Pancreas (tissue), 10 donors: ENCODE measurements around the gene ADGRE3. TPM values are rescaled to one million over a fixed set of nuclear protein-coding genes. Genes with fewer than 3 reads are reported as not detected.

Source experiments
- ATAC-seq, 4 donors: fragments of 200-7000 bp; cut with Tn5 transposase; one replicate each; pipeline versions ENCODE4 v1.8.0 to v1.9.1; 2020; ENCODE audit warnings: mild to moderate bottlenecking in 4 of 4, moderate library complexity in 4 of 4
- DNase-seq, 6 donors: peaks; one replicate each; pipeline ENCODE4 v3.0.0-alpha.2; 2020
- FAIRE-seq: peaks from 2 replicates; lab custom pipeline; 2012; peaks lifted over from hg19 to GRCh38; lab: Jason Lieb, UNC
- H3K27ac ChIP-seq, 4 donors: fragments of 200-600 bp; sonication (generic); 1 replicate in 3 of 4; 2 replicates in 1 of 4; pipeline versions ENCODE4 v1.5.0 to v1.8.0; 2020
- H3K27me3 ChIP-seq, 4 donors: fragments of 200-600 bp; one replicate each; pipeline ENCODE4 v1.8.0; 2021
- H3K36me3 ChIP-seq, 3 donors: fragments of 200-600 bp; sonication (generic) in 1 of 3; one replicate each; pipeline versions ENCODE4 v1.5.0 to v1.8.0; 2020 to 2021
- H3K4me1 ChIP-seq, 3 donors: fragments of 200-600 bp; one replicate each; pipeline ENCODE4 v1.8.0; 2021
- H3K4me3 ChIP-seq, 4 donors: fragments of 200-600 bp; sonication (generic) in 2 of 4; one replicate each; pipeline versions ENCODE4 v1.5.0 to v1.8.0; 2020 to 2021
- H3K9me3 ChIP-seq, 4 donors: fragments of 200-600 bp; one replicate each; pipeline ENCODE4 v1.8.0; 2021
- CTCF ChIP-seq, 4 donors: fragments of 200-600 bp; sonication (generic) in 3 of 4; IDR thresholded peaks; one replicate each; pipeline versions ENCODE4 v1.5.0 to v1.8.0; 2021; ENCODE audit warnings: antibody characterized with exemption in 4 of 4
- WGBS, 2 donors: extraction: QIAGEN DNeasy Blood & Tissue Kit; methylation state at CpG; one replicate each; pipeline ENCODE4 v1.1.7; 2013; 5-methylcytosine and 5-hydroxymethylcytosine counted together
- intact Hi-C, 3 donors: fragments of 100-400 bp; cut with DNase I; formaldehyde crosslinking; loops; one replicate each; pipeline versions ENCODE4 v1.11.1 to v1.14.2; 2022
- polyA plus RNA-seq, 2 donors: library from polyadenylated mRNA; stranded (reverse); fragments of 200-250 nt; gene quantifications; one replicate each; pipeline ENCODE4 v1.2.3, GENCODE V29; 2013
- total RNA-seq, 6 donors: library from RNA; stranded (reverse); fragmentation: NEBNext Ultra II Directional in 4 of 6; extraction: Animal tissue kit (Norgen Biotek cat#: 25700) in 4 of 6; gene quantifications; one replicate each; pipeline versions ENCODE4 v1.2.1 to v1.2.4, GENCODE V29; 2021 to 2023
- donor health status: healthy with polysubstance abuse.
- donor health status: DM: no; HTN: no; CAD: no; lungs with moderate emphysema.
- donor health status: DM: no; HTN: no; CAD: no.
- donor health status: control.
- donor health status: control.
- donor health status: Bipolar disorder and iron deficiency.
- donor health status: DM: yes; HTN: yes; CAD: no.
- donor health status: DM: no; HTN: no; CAD: no.
- donor health status: DM: no; HTN: no; CAD: no.
- donor health status: DM: yes; HTN: yes; CAD: no.

Gene ADGRE3
- total and polyA plus RNA-seq, 8 donors = 0.41 to 0.83 TPM; not detected in 6

- H3K27me3 ChIP-seq = no peaks in the 10 kb centered on the region
- intact Hi-C loops = no loop called here
- ATAC-seq = no peak
- no peak for TF ChIP-seq CTCF (IDR thresholded peaks at IDR 0.05)
- no peak for DNase-seq
- no peak overlapping the region for H3K4me3 ChIP-seq
- no peaks in the 10 kb centered on the region for H3K9me3 ChIP-seq
- peaks cover 0 to 3% (median 0%) of the 10 kb centered on the region in 3 donors for H3K4me1 ChIP-seq
- FAIRE-seq = no peak
- no peak overlapping the region for H3K27ac ChIP-seq
- WGBS, 2 donors = 86 to 90% methylated on average over 5 of the region's 5 CpGs
- peaks cover 0 to 39% (median 11%) of the 10 kb centered on the region in 3 donors for H3K36me3 ChIP-seq
These were observed 20.8 kb upstream of the ADGRE3 start for GRCh38 chr19:14695471-14695870.

GRCh38 chr19:14694641-14695266, 20.1 kb upstream of the ADGRE3 start:
- TF ChIP-seq CTCF (IDR thresholded peaks at IDR 0.05) = no peak
- ATAC-seq = no peak
- H3K27me3 ChIP-seq = no peaks in the 10 kb centered on the region
- H3K36me3 ChIP-seq = peaks cover 0 to 32% (median 6%) of the 10 kb centered on the region in 3 donors
- no peak for FAIRE-seq
- intact Hi-C loops = no loop called here
- no peaks in the 10 kb centered on the region for H3K9me3 ChIP-seq
- peaks cover 0 to 4% (median 0%) of the 10 kb centered on the region in 3 donors for H3K4me1 ChIP-seq
- WGBS, 2 donors = 81 to 84% methylated on average over 13 of the region's 13 CpGs
- H3K27ac ChIP-seq = no peak overlapping the region
- DNase-seq = no peak
- H3K4me3 ChIP-seq = no peak overlapping the region

GRCh38 chr19:14689598-14690503, 15.2 kb upstream of the ADGRE3 start, which contains the start of gene ZNF333:
Gene ZNF333 (plus strand): TSS chr19:14690048. CDS start chr19:14693492, 3,444 bp downstream.
- 0% methylated on average over 54 to 66 of the region's 66 CpGs for WGBS, 2 donors
- intact Hi-C loops = no loop called here
- ATAC-seq = peak; percentile 97 to 99 (median 98)
- H3K9me3 ChIP-seq = no peaks in the 10 kb centered on the region
- H3K27ac ChIP-seq = peak within 1 kb of the TSS; percentile 89 to 98 (median 91)
- H3K36me3 ChIP-seq = peaks cover 0 to under 1% (median 0%) of the 10 kb centered on the region in 3 donors
- peaks cover 0 to 4% (median 0%) of the 10 kb centered on the region in 3 donors for H3K4me1 ChIP-seq
- TF ChIP-seq CTCF (IDR thresholded peaks at IDR 0.05) = no peak
- DNase-seq = peak; percentile 92 to 98 (median 96)
- peak within 1 kb of the TSS; percentile 64 to 83 (median 74) for H3K4me3 ChIP-seq
- no peaks in the 10 kb centered on the region for H3K27me3 ChIP-seq
- no peak for FAIRE-seq

- H3K27me3 ChIP-seq = peaks cover 0 to 8% (median 0%) of the 10 kb centered on the region in 4 donors
- H3K4me3 ChIP-seq = no peak overlapping the region
- DNase-seq (no peak), ATAC-seq (no peak), FAIRE-seq (no peak)
- H3K9me3 ChIP-seq = no peaks in the 10 kb centered on the region
- intact Hi-C loops = no loop called here
- H3K36me3 ChIP-seq = no peaks in the 10 kb centered on the region
- TF ChIP-seq CTCF (IDR thresholded peaks at IDR 0.05) = no peak
- WGBS, 2 donors = 34 to 43% methylated on average over 3 of the region's 3 CpGs
- H3K27ac ChIP-seq = no peak overlapping the region
- H3K4me1 ChIP-seq = peaks cover 0 to 4% (median 0%) of the 10 kb centered on the region in 3 donors
These were observed 11.8 kb upstream of the ADGRE3 start for GRCh38 chr19:14686411-14686810.
